Activated T-helper 1 cell treated with Interleukin-2 at 50 U/mL for 16 hours (primary cell): ENCODE data around the gene AUTS2.

Source experiments
- DNase-seq: peaks from one replicate; pipeline ENCODE4 v3.0.0-alpha.2; 2020; ENCODE audit warnings: low read depth

Gene AUTS2

GRCh38 chr7:69818636-69819332, 220.5 kb downstream of the AUTS2 start:
- DNase-seq, result no peak

- DNase-seq, result no peak
Measured at GRCh38 chr7:69819333-69819705, 221.0 kb downstream of the AUTS2 start.

DNA sequence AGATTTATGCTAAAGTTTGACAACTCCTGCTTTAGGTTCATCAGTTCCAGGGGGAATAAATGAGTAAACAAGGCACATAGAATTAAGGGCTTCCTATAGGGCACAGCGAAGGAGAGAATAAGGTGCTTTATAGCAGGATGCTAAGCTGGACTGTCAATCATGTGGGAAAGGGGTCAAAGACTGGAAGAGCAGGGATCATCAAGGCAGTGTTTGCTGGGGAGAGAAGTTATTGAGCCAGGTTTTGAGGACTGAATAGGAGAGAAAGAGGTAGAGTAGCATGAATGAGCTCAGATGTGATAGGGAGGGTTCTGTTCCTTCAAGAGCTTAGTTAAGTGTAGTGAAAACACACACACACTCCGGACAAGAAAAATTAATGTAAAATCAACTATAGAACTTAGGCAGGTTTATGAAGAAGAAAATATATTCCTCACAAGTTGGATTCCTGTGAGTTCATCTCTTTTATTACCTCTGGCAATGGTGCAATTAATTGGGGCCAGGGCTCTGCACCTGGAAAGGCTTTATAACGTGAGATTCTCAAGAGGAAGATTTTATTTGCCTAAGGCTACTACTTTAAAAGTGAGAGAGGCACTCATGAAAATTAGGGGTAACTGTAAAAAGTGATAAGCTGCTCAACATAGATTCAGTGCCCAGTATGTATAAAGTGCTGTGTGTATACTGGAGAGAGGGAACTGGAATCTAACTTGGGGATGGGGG, 222.4 kb downstream of the AUTS2 start:
- no peak for DNase-seq

- DNase-seq, result no peak
Measured at GRCh38 chr7:69822386-69822785, 224.1 kb downstream of the AUTS2 start.

- no peak for DNase-seq
Measured at GRCh38 chr7:69823151-69823744, 225.0 kb downstream of the AUTS2 start.

DNA sequence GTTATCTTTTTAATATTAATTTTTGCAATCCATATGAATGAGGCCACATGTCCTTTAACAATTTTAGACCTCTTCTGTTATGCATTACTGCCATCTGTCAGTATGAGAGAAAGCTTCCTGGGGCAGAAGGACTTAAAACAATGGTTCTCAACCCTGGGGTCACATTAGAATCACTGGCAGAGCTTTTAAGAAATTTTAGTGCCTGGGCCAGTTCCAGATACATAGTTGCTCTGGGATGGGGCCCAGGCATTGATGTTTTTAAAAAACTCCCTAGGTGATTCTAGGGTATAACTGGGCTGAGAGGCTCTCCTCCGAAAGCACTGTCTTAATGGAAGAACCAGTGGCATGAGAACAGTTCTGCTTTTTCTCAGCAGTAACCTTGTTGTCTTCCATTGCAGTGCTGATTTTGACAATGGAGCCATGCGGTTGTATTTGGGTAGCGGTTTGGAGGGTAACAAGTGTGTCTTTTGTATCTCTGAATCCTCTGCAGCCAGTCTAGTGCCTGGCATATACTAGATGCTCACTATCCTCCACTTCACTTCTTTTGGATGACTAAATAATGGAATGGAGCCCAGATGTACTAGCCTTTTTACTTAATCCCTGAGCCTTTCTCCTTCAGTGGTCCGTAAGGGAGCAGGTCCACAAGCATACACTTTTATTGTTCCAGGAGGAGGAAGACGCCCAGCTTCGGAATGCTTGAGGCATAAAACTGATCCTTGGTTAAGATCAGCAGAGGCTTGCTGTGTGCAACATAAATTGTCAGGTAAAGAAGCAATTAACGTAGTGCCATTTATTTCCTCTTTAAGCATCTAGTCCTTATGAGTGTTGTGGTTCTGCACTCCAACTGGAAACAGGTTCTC, 227.1 kb downstream of the AUTS2 start:
- no peak for DNase-seq

- DNase-seq, result no peak
Measured at GRCh38 chr7:69826283-69826682, 228.0 kb downstream of the AUTS2 start.

- DNase-seq, result no peak
Measured at GRCh38 chr7:69827140-69827539, 228.9 kb downstream of the AUTS2 start.

DNA sequence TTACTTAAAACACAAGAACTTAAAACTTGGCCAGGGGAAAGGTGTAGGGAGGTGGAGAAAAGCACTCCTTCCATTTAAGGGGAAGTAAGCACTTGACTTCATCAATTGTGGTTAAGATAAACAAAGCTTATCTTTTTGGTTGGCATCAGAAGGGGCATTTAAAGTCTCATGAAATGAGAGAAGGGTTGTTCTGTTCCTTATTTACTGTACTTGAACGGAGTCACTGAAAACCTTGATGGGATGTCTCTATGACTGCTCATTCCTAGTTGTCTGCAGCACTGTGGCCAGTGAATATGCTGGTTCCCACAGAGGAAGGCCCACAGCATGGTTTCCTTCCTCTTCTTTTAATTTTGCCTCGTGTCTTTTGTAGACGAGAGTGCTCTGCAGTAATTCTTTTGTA, 229.3 kb downstream of the AUTS2 start:
- no peak for DNase-seq

DNA sequence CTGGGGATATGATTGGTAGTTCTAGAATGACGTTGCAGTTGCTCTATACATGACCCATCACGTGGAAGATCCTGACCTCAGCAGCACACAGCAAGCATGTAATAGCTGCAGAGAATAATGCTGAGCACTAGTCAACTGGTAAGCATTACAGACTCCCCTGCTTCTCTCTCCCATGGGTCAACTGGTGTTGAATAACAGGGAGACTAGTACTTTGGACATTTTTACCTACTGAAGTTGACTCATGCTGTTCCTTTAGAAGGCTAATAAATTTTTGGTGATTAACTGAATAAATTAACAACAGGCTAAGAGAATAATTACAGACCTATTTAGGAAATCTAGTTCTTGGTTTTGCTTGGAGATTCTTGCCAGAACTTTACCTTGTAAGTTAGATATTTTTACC, 234.1 kb downstream of the AUTS2 start:
- no peak for DNase-seq

GRCh38 chr7:69833964-69834363, 235.7 kb downstream of the AUTS2 start:
- DNase-seq, result no peak

DNA sequence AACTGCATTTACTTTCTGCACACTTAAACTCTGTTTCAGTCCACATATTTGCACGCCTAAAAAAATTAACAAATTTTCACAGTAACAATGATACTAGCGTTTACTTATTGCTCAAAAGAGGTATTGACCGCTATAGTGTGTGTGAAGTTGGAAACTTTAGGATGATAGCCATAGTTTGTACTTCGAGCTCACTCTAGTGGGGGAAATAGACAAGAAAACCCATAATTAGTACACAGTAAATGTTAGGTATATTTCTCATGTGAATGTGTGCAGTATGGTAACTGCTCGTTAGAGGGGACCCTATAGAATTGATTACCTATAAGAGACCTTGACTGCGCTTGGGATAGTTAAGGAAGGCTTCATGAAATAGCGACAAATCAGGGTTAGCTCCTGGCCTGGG, 238.4 kb downstream of the AUTS2 start:
- DNase-seq, result no peak

DNA sequence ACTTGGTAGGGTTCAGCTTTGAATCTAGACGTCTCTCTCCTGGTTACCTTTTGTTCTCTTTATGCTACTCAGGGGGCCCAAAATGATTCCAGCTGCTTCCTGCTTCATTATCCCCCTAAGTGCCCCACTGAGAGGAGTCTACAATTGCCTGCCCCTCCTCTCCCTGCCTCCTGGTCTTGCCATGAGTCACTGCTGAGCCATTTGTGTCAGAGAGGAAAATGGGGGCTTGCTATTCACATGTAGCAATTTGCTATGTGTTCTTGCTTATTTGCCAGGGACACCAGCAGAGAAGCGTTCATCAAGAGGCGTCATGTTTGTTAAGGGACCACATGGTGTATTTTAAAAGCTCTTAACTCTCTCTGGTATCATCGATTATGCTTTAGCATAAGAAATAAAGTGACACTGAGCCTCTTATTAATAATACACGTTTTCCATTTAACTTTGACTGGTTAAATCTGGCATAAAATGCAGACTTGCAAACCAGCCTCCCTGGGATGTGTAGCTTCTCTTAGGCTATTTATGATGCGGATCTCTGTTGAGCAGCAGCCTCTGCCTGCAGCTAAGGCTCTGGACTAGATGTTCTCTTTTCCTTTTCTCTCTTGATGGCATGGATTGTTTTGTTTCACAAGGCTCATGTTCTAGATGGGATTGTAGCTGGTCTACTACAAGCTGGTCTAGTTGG, 239.3 kb downstream of the AUTS2 start:
- DNase-seq, result no peak

DNA sequence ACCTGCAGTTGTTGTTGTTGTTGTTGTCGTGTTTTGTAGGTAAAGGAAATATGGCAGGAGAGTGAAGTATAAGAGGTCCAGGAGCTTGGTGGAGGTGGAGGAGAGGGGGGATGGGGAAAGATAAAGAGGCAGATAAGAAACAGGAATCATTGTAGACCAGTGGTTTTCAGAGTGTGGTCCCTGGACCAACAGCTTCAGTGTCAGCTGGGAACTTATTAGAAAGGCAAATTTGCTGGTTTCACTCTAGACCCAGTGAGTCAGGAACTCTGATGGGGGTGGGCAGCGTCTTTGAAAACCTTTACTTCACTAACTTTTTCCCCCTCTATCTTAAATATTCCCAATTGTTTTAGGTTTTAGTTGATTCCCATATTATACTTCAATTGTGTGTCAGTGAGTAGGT, 241.5 kb downstream of the AUTS2 start:
- no peak for DNase-seq

- DNase-seq, result no peak
Measured at GRCh38 chr7:69840248-69840647, 242.0 kb downstream of the AUTS2 start.

DNA sequence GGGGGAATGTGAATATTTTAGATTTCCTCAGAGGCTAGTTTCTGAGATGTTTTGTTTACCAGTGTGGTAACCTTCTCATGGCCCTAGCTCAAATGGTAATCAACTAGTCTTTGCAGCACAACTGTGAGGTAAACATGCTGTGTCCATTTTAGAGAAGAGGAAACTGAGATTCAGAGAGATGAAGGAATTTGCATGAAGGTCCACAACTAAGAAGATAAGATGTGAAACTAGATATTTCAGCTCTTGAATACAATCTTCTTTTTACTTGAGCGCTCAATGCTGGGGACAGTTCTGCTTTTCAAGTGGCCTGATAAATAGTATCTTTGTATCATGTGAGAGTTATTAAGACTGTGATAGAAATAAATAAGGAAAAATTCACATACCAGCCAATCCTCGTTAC, 245.4 kb downstream of the AUTS2 start:
- DNase-seq, result no peak

- DNase-seq, result no peak
Measured at GRCh38 chr7:69844264-69844868, 246.1 kb downstream of the AUTS2 start.

- no peak for DNase-seq
Measured at GRCh38 chr7:69845721-69846495, 247.6 kb downstream of the AUTS2 start.

DNA sequence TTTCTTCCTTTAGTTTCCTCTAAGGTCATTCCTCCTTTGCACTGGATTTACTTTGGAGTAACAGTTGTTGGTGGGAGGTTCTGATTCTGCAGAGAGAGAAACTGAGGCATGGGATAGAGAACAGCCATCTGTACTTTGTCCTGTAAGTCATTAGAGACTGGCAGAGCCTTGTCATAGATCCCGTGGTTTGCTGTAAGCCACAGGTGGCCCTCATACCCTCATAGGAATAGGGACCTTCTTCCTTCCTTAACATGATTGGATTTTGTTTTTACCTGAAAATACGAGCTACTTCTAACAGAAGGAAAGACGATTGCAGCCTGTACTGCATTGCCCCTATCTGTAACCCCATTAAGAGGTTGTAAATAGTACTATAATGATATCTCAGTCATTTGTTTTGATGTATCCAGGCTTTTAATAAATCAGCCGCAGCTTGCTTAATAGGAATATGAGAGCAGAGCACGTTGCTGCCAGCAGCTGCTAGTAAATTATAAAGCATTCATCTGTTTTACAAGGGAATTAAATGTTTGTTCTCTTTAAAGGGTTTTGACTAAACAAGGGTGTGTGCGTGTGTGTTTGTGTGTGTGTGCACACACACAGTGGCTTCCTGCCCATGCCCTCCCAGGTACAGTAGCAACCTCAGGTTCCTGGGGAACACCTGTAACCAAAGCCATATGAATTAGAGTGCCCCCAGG, 249.8 kb downstream of the AUTS2 start:
- no peak for DNase-seq

DNA sequence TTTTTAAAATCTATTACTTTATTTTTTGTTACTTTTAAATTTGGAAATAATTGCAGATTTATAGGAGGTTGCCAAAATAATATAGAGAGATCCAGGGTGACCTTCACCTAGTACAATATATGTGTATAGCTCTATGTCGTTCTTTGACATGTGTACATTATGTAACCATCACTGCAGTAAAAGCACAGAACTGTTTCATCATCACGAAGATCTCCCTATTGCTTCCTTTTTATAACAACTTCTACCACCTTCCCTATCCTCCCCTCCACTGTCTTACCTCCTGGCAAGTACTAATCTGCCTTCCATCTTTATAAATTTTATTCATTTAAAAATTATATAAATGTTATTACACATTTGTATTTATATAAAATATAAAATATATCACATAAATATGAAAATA, 251.0 kb downstream of the AUTS2 start:
- no peak for DNase-seq
